ENCODE measurements around the gene BSDC1.

DNA sequence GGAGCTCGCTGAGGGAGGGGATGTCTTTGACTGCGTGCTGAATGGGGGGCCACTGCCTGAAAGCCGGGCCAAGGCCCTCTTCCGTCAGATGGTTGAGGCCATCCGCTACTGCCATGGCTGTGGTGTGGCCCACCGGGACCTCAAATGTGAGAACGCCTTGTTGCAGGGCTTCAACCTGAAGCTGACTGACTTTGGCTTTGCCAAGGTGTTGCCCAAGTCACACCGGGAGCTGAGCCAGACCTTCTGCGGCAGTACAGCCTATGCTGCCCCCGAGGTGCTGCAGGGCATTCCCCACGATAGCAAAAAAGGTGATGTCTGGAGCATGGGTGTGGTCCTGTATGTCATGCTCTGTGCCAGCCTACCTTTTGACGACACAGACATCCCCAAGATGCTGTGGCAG, 30.5 kb downstream of the BSDC1 start:
- TF ChIP-seq, protein P1, sequence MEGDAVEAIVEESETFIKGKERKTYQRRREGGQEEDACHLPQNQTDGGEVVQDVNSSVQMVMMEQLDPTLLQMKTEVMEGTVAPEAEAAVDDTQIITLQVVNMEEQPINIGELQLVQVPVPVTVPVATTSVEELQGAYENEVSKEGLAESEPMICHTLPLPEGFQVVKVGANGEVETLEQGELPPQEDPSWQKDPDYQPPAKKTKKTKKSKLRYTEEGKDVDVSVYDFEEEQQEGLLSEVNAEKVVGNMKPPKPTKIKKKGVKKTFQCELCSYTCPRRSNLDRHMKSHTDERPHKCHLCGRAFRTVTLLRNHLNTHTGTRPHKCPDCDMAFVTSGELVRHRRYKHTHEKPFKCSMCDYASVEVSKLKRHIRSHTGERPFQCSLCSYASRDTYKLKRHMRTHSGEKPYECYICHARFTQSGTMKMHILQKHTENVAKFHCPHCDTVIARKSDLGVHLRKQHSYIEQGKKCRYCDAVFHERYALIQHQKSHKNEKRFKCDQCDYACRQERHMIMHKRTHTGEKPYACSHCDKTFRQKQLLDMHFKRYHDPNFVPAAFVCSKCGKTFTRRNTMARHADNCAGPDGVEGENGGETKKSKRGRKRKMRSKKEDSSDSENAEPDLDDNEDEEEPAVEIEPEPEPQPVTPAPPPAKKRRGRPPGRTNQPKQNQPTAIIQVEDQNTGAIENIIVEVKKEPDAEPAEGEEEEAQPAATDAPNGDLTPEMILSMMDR (conservative IDR thresholded peaks at IDR 0.05): no peak
- no peak for TF ChIP-seq EZH2 (IDR thresholded peaks at IDR 0.05; ENCODE audit: low read depth)

All from PC-9 (cell line).